Activated naive CD4-positive, alpha-beta T cell treated with anti-CD3 and anti-CD28 coated beads for 36 hours (primary cell): ENCODE measurements around the gene CD101. TPM values are rescaled to one million over a fixed set of nuclear protein-coding genes. Genes with fewer than 3 reads are reported as not detected.

Experiments
- CTCF ChIA-PET: fragments of 350-600 bp; sonication (Branson Sonifier 250); formaldehyde crosslinking; loops from one replicate; lab custom pipeline; 2021; ENCODE audit warnings: antibody characterized with exemption; lab: Charles Lee
- DNase-seq: peaks from one replicate; pipeline ENCODE4 v3.0.0-alpha.2; 2020
- H3K27ac Mint-ChIP-seq: one replicate; pipeline ENCODE4 v1.8.0; 2021; ENCODE audit warnings: mild to moderate bottlenecking, mixed read lengths
- H3K27me3 Mint-ChIP-seq: one replicate; pipeline ENCODE4 v1.8.0; 2021; ENCODE audit warnings: low read depth, mixed read lengths
- H3K36me3 Mint-ChIP-seq: one replicate; pipeline ENCODE4 v1.8.0; 2021; ENCODE audit warnings: low read depth, mixed read lengths
- H3K4me1 Mint-ChIP-seq: one replicate; pipeline ENCODE4 v1.8.0; 2021; ENCODE audit warnings: low read depth, mixed read lengths
- H3K4me3 Mint-ChIP-seq: one replicate; pipeline ENCODE4 v1.8.0; 2021; ENCODE audit warnings: mild to moderate bottlenecking, moderate library complexity, mixed read lengths
- H3K9me3 Mint-ChIP-seq: one replicate; pipeline ENCODE4 v1.8.0; 2021; ENCODE audit warnings: mixed read lengths
- intact Hi-C: fragments of 100-400 bp; cut with micrococcal nuclease; formaldehyde crosslinking; loops from one replicate; pipeline ENCODE4 v1.15.1; 2023
- total RNA-seq, 2 experiments: library from RNA; stranded (reverse); gene quantifications; one replicate each; pipeline ENCODE4 v1.2.3, GENCODE V29; 2021

The CD101 gene
- total RNA-seq, 2 experiments from 2014 or later: 0.83 to 1.1 TPM

DNA sequence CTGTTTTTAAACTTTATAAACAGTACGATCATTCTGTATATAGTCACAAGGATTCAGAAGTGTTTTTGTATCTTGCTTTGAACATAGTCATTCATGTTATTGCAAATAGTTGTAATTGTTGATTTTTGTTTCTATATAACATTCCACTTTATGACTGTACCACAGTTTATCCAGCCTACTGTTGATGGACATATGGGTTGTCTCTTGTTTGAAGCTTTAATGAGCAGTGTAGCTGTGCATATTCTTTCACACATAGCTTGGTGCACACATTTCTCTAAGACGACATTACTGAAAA, 6.1 kb downstream of the CD101 start:
- Mint-ChIP-seq H3K4me1 (peaks cover 62% of the 10 kb centered on the region), H3K4me3 (peak overlapping the region; percentile 59), H3K27me3 (no peaks in the 10 kb centered on the region), H3K9me3 (no peaks in the 10 kb centered on the region), H3K36me3 (no peaks in the 10 kb centered on the region), H3K27ac (peak overlapping the region; percentile 75)
- CTCF ChIA-PET: interaction anchor here (0.7 to 1.3 kb wide), 2 partner anchors 283 to 620 kb away, joined by 3 to 4 read pairs; no protein-coding TSS in a partner anchor
- intact Hi-C loops: loop anchor here (1.0 to 10.0 kb wide), 6 partner anchors 21 to 650 kb away; partner anchors contain the start of gene MAN1A2
- no peak for DNase-seq

DNA sequence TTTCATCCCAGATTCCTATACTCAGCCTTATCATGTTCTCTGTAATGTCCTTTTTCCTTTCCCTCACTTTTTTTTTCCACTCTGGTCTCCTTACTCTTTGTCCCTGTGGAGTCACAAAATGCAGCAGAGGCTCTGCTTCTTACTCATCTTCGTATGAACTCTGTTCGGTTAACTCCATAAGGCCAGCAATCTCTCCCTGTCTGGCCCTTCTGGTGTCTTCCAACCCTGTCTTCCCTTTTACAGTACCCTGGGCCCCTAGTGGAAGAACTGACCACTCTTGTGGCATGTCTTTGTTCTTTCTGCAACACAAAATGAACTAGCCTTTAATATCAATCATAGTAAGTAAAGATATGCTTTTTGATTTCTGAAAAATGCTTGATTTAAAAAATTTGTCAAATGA, 7.1 kb downstream of the CD101 start:
- CTCF ChIA-PET: interaction anchor here (0.7 to 1.5 kb wide), 6 partner anchors 40 to 284 kb away, joined by 3 to 5 read pairs (median 4); no protein-coding TSS in a partner anchor
- Mint-ChIP-seq H3K4me1 (peaks cover 59% of the 10 kb centered on the region), H3K4me3 (peak overlapping the region; percentile 33), H3K36me3 (no peaks in the 10 kb centered on the region), H3K27me3 (no peaks in the 10 kb centered on the region), H3K27ac (peak overlapping the region; percentile 72), H3K9me3 (no peaks in the 10 kb centered on the region)
- intact Hi-C loops: loop anchor here (1.0 to 10.0 kb wide), 6 partner anchors 22 to 649 kb away; partner anchors contain the start of gene MAN1A2
- no peak for DNase-seq

- peak; percentile 48 for DNase-seq
- no peaks in the 10 kb centered on the region for H3K36me3 Mint-ChIP-seq
- no peaks in the 10 kb centered on the region for H3K27me3 Mint-ChIP-seq
- intact Hi-C loops: loop anchor here (2.0 to 10.0 kb wide), 5 partner anchors 22 to 648 kb away; partner anchors contain the start of gene MAN1A2
- peak overlapping the region; percentile 72 for H3K27ac Mint-ChIP-seq
- H3K9me3 Mint-ChIP-seq: no peaks in the 10 kb centered on the region
- peak overlapping the region; percentile 30 for H3K4me3 Mint-ChIP-seq
- CTCF ChIA-PET: interaction anchor here (0.7 to 1.5 kb wide), 7 partner anchors 34 to 281 kb away, joined by 3 to 5 read pairs (median 3); no protein-coding TSS in a partner anchor
- peaks cover 60% of the 10 kb centered on the region for H3K4me1 Mint-ChIP-seq
Measured at GRCh38 chr1:117009132-117009531, 7.6 kb downstream of the CD101 start.

- no peak for DNase-seq
- Mint-ChIP-seq H3K9me3 (no peaks in the 10 kb centered on the region), H3K4me1 (peaks cover 58% of the 10 kb centered on the region), H3K27me3 (no peaks in the 10 kb centered on the region), H3K27ac (no peak overlapping the region), H3K4me3 (no peak overlapping the region), H3K36me3 (no peaks in the 10 kb centered on the region)
- CTCF ChIA-PET: interaction anchor here (0.6 to 1.5 kb wide), 4 partner anchors 42 to 436 kb away, joined by 3 to 5 read pairs (median 3); no protein-coding TSS in a partner anchor
- intact Hi-C loops: no loop called here
Measured at GRCh38 chr1:117010310-117010969, 8.9 kb downstream of the CD101 start.

- CTCF ChIA-PET: interaction anchor here (0.6 kb wide), 1 partner anchor 273 kb away, joined by 3 read pairs; no protein-coding TSS in a partner anchor
- DNase-seq: no peak
- peaks cover 55% of the 10 kb centered on the region for H3K4me1 Mint-ChIP-seq
- H3K36me3 Mint-ChIP-seq: no peaks in the 10 kb centered on the region
- no peak overlapping the region for H3K27ac Mint-ChIP-seq
- H3K9me3 Mint-ChIP-seq: no peaks in the 10 kb centered on the region
- no peaks in the 10 kb centered on the region for H3K27me3 Mint-ChIP-seq
- intact Hi-C loops: no loop called here
- H3K4me3 Mint-ChIP-seq: no peak overlapping the region
Measured at GRCh38 chr1:117011334-117011733, 9.8 kb downstream of the CD101 start.

GRCh38 chr1:117013309-117013858, 11.8 kb downstream of the CD101 start:
- H3K4me1 Mint-ChIP-seq: peaks cover 51% of the 10 kb centered on the region
- H3K4me3 Mint-ChIP-seq: no peak overlapping the region
- H3K36me3 Mint-ChIP-seq: no peaks in the 10 kb centered on the region
- intact Hi-C loops: loop anchor here (1.0 kb wide), 1 partner anchor 8 kb away; no protein-coding TSS in a partner anchor
- H3K27me3 Mint-ChIP-seq: no peaks in the 10 kb centered on the region
- H3K27ac Mint-ChIP-seq: no peak overlapping the region
- DNase-seq: no peak
- CTCF ChIA-PET: interaction anchor here (1.0 kb wide), 1 partner anchor 9 kb away, joined by 3 read pairs; no protein-coding TSS in a partner anchor
- no peaks in the 10 kb centered on the region for H3K9me3 Mint-ChIP-seq

- Mint-ChIP-seq H3K36me3 (no peaks in the 10 kb centered on the region), H3K27ac (no peak overlapping the region), H3K4me1 (peaks cover 43% of the 10 kb centered on the region), H3K4me3 (no peak overlapping the region), H3K9me3 (no peaks in the 10 kb centered on the region), H3K27me3 (no peaks in the 10 kb centered on the region)
- no peak for DNase-seq
- intact Hi-C loops: no loop called here
- CTCF ChIA-PET: no interaction called here
Measured at GRCh38 chr1:117014209-117014608, 12.6 kb downstream of the CD101 start.

DNA sequence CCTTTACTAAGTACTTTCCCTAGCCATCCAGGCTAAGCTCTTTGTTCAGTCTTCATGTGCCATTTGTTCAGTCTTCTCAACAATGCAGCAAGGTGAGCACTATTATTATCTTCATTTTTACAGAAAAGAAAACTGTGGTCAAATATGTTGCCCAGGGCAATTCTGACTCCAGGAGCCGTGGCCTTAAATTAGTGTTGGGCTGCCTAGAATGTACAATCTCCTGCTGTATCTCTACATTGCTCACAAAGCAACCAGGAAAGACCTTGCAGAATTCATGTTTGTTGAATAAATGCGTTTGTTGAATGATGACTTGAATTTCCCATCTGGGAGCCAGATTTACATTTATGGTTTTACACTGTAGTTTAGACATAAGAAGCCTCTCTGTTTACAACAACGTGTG, 14.2 kb downstream of the CD101 start:
- CTCF ChIA-PET: interaction anchor here (2.0 kb wide), 1 partner anchor 12 kb away, joined by 6 read pairs; no protein-coding TSS in a partner anchor
- peaks cover 32% of the 10 kb centered on the region for H3K4me1 Mint-ChIP-seq
- H3K27ac Mint-ChIP-seq: no peak overlapping the region
- H3K27me3 Mint-ChIP-seq: no peaks in the 10 kb centered on the region
- no peak for DNase-seq
- no peak overlapping the region for H3K4me3 Mint-ChIP-seq
- intact Hi-C loops: no loop called here
- H3K9me3 Mint-ChIP-seq: no peaks in the 10 kb centered on the region
- no peaks in the 10 kb centered on the region for H3K36me3 Mint-ChIP-seq

- Mint-ChIP-seq H3K9me3 (no peaks in the 10 kb centered on the region), H3K4me1 (peaks cover 32% of the 10 kb centered on the region), H3K36me3 (no peaks in the 10 kb centered on the region), H3K27ac (no peak overlapping the region), H3K4me3 (no peak overlapping the region), H3K27me3 (no peaks in the 10 kb centered on the region)
- DNase-seq: no peak
- intact Hi-C loops: no loop called here
- CTCF ChIA-PET: interaction anchor here (1.1 to 2.0 kb wide), 3 partner anchors 13 to 31 kb away, joined by 3 to 6 read pairs (median 3); no protein-coding TSS in a partner anchor
Measured at GRCh38 chr1:117017062-117017461, 15.5 kb downstream of the CD101 start.

DNA sequence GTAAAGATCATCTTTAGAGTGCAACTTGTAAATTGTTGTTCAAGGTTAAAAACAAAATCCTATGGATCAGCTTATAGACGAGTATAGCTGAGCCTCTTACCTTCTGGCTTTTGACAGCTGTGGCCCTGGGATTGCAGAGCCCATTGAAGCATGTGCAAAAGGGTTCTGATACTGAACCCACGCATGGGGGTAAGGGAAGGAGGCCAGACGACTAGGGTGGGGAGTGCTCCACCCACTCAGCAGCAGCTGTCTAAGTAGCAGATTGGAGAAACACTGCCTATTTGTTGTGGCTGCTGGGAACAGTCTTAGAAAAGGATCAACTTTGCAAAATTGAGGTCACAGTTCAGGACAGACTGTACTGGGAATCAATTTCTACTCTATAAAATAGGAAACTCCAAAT, 16.1 kb downstream of the CD101 start:
- Mint-ChIP-seq H3K4me1 (peaks cover 32% of the 10 kb centered on the region), H3K27me3 (no peaks in the 10 kb centered on the region), H3K4me3 (no peak overlapping the region), H3K9me3 (no peaks in the 10 kb centered on the region), H3K36me3 (no peaks in the 10 kb centered on the region), H3K27ac (no peak overlapping the region)
- no peak for DNase-seq
- intact Hi-C loops: no loop called here
- CTCF ChIA-PET: interaction anchor here (1.1 to 1.3 kb wide), 2 partner anchors 15 to 32 kb away, joined by 3 read pairs; no protein-coding TSS in a partner anchor

DNA sequence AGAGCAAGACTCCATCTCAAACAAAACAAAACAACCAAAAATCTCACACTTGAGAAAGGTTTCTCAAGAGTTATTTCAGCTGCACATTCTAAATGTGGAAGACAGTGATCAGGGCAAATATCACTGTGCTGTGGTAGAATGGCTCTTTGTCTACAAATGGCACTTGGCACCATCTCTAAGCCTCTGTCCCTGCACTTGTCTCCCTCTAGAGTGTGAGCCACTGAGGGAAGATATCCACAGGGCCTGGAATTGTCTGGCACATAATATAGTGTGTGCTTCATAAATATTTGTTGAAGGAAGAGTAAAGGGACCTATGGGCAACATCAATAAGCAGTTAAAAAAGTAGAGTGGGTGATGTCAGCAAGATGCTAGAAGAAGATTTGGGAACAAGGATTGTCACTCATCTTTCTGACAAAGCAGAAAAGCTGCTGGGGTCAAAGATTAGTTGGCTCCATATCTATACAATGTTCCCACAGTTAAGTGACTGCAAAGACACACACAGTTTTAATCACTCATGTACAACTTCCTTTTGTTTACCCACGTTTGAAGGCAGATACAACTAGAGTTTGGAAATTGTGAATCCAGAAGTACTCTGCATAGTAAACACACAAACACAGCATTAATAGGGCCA, 19.1 kb downstream of the CD101 start:
- intact Hi-C loops: no loop called here
- DNase-seq: no peak
- Mint-ChIP-seq H3K4me1 (peaks cover 13% of the 10 kb centered on the region), H3K27me3 (no peaks in the 10 kb centered on the region), H3K36me3 (no peaks in the 10 kb centered on the region), H3K27ac (no peak overlapping the region), H3K4me3 (no peak overlapping the region), H3K9me3 (no peaks in the 10 kb centered on the region)
- CTCF ChIA-PET: no interaction called here

GRCh38 chr1:117022114-117022513, 20.6 kb downstream of the CD101 start:
- intact Hi-C loops: no loop called here
- Mint-ChIP-seq H3K27me3 (no peaks in the 10 kb centered on the region), H3K27ac (no peak overlapping the region), H3K36me3 (no peaks in the 10 kb centered on the region), H3K4me3 (no peak overlapping the region), H3K9me3 (no peaks in the 10 kb centered on the region), H3K4me1 (peaks cover 7% of the 10 kb centered on the region)
- CTCF ChIA-PET: no interaction called here
- no peak for DNase-seq
